Cardiac muscle cell (in vitro differentiated cells and primary cell): ENCODE results near the gene ATP1B2. TPM values are rescaled to one million over a fixed set of nuclear protein-coding genes. Genes with fewer than 3 reads are reported as not detected.
A peak's percentile ranks its signal among the peaks of the same experiment; 100 is the strongest.

Experiments
- DNase-seq, 2 donors: peaks; one replicate each; pipeline versions ENCODE4 v3.0.0 to v3.0.0-alpha.2; 2010 to 2017; ENCODE audit warnings: low read depth in 1 of 2, low spot score in 1 of 2
- H3K27ac ChIP-seq: fragments of 200-600 bp; sonication (generic); 2 replicates; pipeline ENCODE4 v1.5.1; 2016
- H3K27me3 ChIP-seq: fragments of 200-600 bp; sonication (generic); 2 replicates; pipeline ENCODE4 v1.6.0; 2016; ENCODE audit warnings: control low read depth
- H3K36me3 ChIP-seq: fragments of 200-600 bp; sonication (generic); 2 replicates; pipeline ENCODE4 v1.5.1; 2016; ENCODE audit warnings: control low read depth
- H3K4me1 ChIP-seq: fragments of 200-600 bp; sonication (generic); 2 replicates; pipeline ENCODE4 v1.8.1; 2017; ENCODE audit warnings: low read depth, mild to moderate bottlenecking, mixed run types
- H3K4me3 ChIP-seq: fragments of 200-600 bp; sonication (generic); 2 replicates; pipeline ENCODE4 v1.5.1; 2016; ENCODE audit warnings: mild to moderate bottlenecking
- H3K9me3 ChIP-seq: fragments of 200-600 bp; sonication (generic); 2 replicates; pipeline ENCODE4 v1.5.1; 2017; ENCODE audit warnings: low read depth, mild to moderate bottlenecking, control low read depth
- polyA plus RNA-seq: library from polyadenylated mRNA; unstranded; fragments of >200 nt; fragmentation: Nextera tagmentation; extraction: Ambion mirVana; gene quantifications from 2 replicates; pipeline ENCODE4 v1.2.1, GENCODE V29; 2016
- total RNA-seq: library from RNA; depleted of rRNA; stranded (reverse); fragments of >200 nt; gene quantifications from 2 replicates; pipeline ENCODE4 v1.2.3, GENCODE V29; 2016
- TF ChIP-seq, protein P1 (sequence below): IDR thresholded peaks from 2 replicates; pipeline ENCODE4 v1.5.1; 2012; ENCODE audit warnings: low read depth, mild to moderate bottlenecking, low read length

ATP1B2 gene
- total and polyA plus RNA-seq, 2 experiments from 2014 or later = 34.6 to 157 TPM

DNA sequence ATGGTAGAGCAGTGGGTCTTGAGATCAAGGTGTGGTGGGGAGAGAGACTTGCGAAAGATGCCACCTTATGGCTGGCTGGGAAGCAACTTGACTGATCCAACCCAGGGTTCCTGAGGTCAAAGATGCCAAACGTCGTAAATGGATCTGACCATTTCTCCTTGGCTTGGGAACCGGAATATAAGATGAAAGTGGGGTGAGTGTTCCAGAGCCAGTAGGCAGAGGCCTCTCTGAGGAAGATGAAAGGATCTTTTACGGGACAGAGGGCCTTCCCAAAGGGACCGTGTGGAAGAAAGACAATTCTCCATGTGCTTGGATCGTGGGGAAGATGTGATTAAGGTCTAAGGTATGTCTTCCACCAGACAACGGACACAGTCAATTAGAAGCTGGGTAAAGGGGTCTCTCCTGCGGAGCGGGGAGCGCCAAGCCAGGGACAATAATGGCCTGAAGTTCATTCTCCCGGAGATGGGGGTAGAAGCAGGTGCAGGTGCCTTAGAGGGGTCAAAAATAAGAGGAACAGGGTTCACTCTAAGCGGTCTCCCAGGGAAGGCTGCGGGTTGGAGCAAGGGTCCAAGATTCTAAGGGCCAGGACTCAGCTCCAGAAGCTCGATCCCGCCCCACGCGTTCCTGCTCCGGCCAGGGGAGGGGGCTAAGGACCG lies 36.8 kb upstream of the ATP1B2 start:
- peaks cover 11% of the 10 kb centered on the region for H3K4me1 ChIP-seq
- H3K4me3 ChIP-seq = peak overlapping the region; percentile 94
- H3K27me3 ChIP-seq = no peaks in the 10 kb centered on the region
- TF ChIP-seq, protein P1, sequence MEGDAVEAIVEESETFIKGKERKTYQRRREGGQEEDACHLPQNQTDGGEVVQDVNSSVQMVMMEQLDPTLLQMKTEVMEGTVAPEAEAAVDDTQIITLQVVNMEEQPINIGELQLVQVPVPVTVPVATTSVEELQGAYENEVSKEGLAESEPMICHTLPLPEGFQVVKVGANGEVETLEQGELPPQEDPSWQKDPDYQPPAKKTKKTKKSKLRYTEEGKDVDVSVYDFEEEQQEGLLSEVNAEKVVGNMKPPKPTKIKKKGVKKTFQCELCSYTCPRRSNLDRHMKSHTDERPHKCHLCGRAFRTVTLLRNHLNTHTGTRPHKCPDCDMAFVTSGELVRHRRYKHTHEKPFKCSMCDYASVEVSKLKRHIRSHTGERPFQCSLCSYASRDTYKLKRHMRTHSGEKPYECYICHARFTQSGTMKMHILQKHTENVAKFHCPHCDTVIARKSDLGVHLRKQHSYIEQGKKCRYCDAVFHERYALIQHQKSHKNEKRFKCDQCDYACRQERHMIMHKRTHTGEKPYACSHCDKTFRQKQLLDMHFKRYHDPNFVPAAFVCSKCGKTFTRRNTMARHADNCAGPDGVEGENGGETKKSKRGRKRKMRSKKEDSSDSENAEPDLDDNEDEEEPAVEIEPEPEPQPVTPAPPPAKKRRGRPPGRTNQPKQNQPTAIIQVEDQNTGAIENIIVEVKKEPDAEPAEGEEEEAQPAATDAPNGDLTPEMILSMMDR = no peak
- peak in 1 of 2 donors; percentile 29 for DNase-seq
- H3K9me3 ChIP-seq = no peaks in the 10 kb centered on the region
- H3K36me3 ChIP-seq = no peaks in the 10 kb centered on the region
- H3K27ac ChIP-seq = peak overlapping the region; percentile 95

DNA sequence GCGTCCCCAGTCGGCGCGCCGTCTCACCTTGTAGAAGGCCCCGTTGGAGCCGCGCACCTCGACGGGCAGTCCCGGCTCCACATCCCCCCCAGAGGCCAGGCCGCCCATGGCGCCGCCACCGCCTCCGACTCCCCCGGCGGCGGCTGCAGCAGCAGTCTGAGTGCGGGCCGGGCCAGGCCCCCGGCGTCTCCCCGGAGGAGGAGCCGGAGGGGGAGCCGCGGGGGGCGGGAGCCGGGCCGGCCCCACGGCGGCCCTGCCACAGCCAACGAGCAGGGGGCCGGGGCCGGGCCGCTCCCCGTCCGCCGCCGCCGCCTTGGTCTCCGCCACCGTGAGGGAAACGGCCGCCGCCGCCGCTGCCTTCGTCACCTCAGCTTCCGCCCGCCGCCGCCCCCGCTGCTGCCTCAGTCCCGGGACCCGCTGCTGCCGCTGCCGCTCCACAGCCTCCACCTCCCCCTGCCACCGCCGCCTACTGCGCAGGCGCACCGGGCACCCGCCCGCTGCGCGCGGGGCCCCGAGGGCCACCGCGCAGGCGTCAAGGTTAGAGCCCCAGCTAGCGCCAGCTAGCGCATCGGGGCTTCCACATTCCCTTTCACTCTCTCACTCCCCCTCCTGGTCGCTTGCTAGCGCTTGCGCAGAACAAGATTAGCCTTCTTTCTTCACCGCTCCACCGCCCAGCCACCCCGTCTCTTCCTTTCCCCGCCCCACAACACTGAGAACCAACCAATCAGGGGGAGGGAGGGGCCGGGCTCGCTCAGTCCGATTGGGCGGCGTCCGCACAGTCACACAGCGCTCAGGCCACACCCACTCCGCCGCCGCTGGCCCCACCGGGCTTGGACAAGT lies 36.1 kb upstream of the ATP1B2 start, which contains the start of gene FXR2:
FXR2 (minus strand) TSS at position 473 of the 840 bp plus-strand sequence; CDS start at position 108, 365 bp downstream.
- peak within 1 kb of the TSS; percentile 95 for H3K27ac ChIP-seq
- H3K4me3 ChIP-seq = peak within 1 kb of the TSS; percentile 94
- DNase-seq = peak; percentile 100
- no peaks in the 10 kb centered on the region for H3K36me3 ChIP-seq
- H3K4me1 ChIP-seq = peaks cover 11% of the 10 kb centered on the region
- TF ChIP-seq, protein P1 = peak; percentile 65
- H3K27me3 ChIP-seq = no peaks in the 10 kb centered on the region
- H3K9me3 ChIP-seq = no peaks in the 10 kb centered on the region

GRCh38 chr17:7615265-7615747 lies 35.4 kb upstream of the ATP1B2 start:
- Histone ChIP-seq H3K4me3 (peak overlapping the region; percentile 30), H3K27ac (peak overlapping the region; percentile 90), H3K36me3 (no peaks in the 10 kb centered on the region), H3K9me3 (no peaks in the 10 kb centered on the region), H3K4me1 (peaks cover 11% of the 10 kb centered on the region), H3K27me3 (no peaks in the 10 kb centered on the region)
- TF ChIP-seq, protein P1 = no peak
- no peak for DNase-seq

GRCh38 chr17:7618608-7619007 lies 32.1 kb upstream of the ATP1B2 start:
- peaks cover under 1% of the 10 kb centered on the region for H3K4me1 ChIP-seq
- DNase-seq = no peak
- H3K27ac ChIP-seq = no peak overlapping the region
- no peaks in the 10 kb centered on the region for H3K36me3 ChIP-seq
- H3K9me3 ChIP-seq = no peaks in the 10 kb centered on the region
- TF ChIP-seq, protein P1 = no peak
- H3K27me3 ChIP-seq = no peaks in the 10 kb centered on the region
- H3K4me3 ChIP-seq = no peak overlapping the region

DNA sequence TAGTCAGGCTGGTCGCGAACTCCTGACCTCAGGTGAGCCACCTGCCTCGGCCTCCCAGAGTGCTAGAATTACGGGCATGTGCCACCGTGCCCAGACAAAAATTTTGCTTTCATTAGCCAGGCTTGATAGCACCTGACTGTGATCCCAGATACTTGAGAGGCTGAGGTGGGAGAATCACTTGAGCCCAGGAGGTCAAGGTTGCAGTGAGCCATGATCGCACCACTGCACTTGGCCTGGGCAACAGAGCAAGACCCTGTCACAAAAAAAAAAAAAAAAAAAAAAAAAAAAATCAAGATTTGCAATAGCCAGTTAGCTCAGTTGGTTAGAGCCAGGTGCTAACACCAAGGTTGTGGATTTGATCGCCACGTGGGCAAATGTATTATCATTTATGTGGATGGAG lies 29.9 kb upstream of the ATP1B2 start:
- H3K36me3 ChIP-seq = no peaks in the 10 kb centered on the region
- DNase-seq = no peak

More for the DNA sequence above, 29.9 kb upstream of the ATP1B2 start:
- Histone ChIP-seq H3K9me3 (no peaks in the 10 kb centered on the region), H3K27me3 (no peaks in the 10 kb centered on the region), H3K27ac (no peak overlapping the region), H3K4me3 (no peak overlapping the region), H3K4me1 (no peaks in the 10 kb centered on the region)
- TF ChIP-seq, protein P1 = no peak
